HG02763 (cell line): ENCODE data around the gene HHAT.
"Not testable (repeated sequence)": the region's sequence is repeated elsewhere in the genome, so short reads cannot be mapped to it uniquely, and the experiment has no call there.

Source experiments
- ATAC-seq: cut with Tn5 transposase; IDR thresholded peaks from one replicate; pipeline ENCODE4 v1.9.1; 2021; ENCODE audit warnings: mild to moderate bottlenecking, moderate library complexity; ENCODE audit not compliant: unreplicated experiment

Gene HHAT

GRCh38 chr1:210627755-210628154 is 299.1 kb downstream of the HHAT start:
- no peak for ATAC-seq

- no peak for ATAC-seq
Observed at GRCh38 chr1:210629276-210629675, 300.6 kb downstream of the HHAT start.

GRCh38 chr1:210631399-210631798 is 302.7 kb downstream of the HHAT start:
- no peak for ATAC-seq

- ATAC-seq, result no peak
Observed at GRCh38 chr1:210633140-210633539, 304.4 kb downstream of the HHAT start.

GRCh38 chr1:210633636-210634035 is 304.9 kb downstream of the HHAT start:
- ATAC-seq, result no peak

- no peak for ATAC-seq
Observed at GRCh38 chr1:210635108-210635507, 306.4 kb downstream of the HHAT start.

GRCh38 chr1:210641582-210641981 is 312.9 kb downstream of the HHAT start:
- ATAC-seq, result no peak

GRCh38 chr1:210645582-210646257 is 317.0 kb downstream of the HHAT start:
- no peak for ATAC-seq

GRCh38 chr1:210646258-210646616 is 317.5 kb downstream of the HHAT start:
- ATAC-seq, result no peak

- ATAC-seq, result no peak
Observed at GRCh38 chr1:210647406-210648333, 319.0 kb downstream of the HHAT start.

- no peak for ATAC-seq
Observed at GRCh38 chr1:210648588-210649269, 320.0 kb downstream of the HHAT start.

- ATAC-seq, result no peak
Observed at GRCh38 chr1:210650403-210650802, 321.7 kb downstream of the HHAT start.

GRCh38 chr1:210652329-210652954 is 323.7 kb downstream of the HHAT start:
- ATAC-seq, result no peak

- no peak for ATAC-seq
Observed at GRCh38 chr1:210653771-210654170, 325.1 kb downstream of the HHAT start.

GRCh38 chr1:210654176-210654981 is 325.7 kb downstream of the HHAT start:
- no peak for ATAC-seq

GRCh38 chr1:210655511-210655910 is 326.8 kb downstream of the HHAT start:
- ATAC-seq, result no peak

- no peak for ATAC-seq
Observed at GRCh38 chr1:210657806-210658205, 329.1 kb downstream of the HHAT start.

- not testable (repeated sequence) for ATAC-seq
Observed at GRCh38 chr1:210661520-210661919, 332.8 kb downstream of the HHAT start.

GRCh38 chr1:210662291-210663050 is 333.8 kb downstream of the HHAT start:
- no peak for ATAC-seq
